ENCODE results near the gene LEPROT.

DNA sequence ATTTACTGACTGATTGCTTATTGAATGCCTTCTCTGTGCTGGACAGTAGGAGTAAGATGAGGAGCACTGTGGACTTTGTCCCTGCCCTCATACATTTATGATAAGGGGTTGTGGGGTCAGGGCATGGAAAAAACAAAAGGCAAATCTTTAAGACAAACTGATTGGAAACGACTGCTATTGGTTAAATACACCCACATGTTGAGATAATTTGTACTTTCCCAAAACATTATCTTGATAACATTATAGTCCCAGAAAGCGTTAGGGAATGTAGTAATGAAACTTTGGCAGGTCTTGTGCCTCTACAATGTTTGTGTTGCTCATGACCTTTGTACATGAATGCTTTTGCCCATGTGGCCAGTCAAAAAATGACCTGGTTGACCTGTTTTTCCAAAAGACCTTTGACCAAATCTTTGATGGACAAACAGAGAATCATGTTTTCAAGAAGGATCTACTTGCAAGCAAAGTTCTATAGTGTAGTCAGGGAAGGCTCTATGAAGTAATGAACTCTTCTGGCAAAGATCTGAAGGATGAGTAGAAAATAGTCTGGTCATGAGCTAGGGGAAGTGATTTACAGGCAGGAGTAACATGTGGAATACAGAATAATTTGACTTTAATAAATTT, 50.9 kb downstream of the LEPROT start:
- TF ChIP-seq CTCF (IDR thresholded peaks at IDR 0.05) (no peak), EZH2phosphoT487 (IDR thresholded peaks at IDR 0.05) (no peak)
